ENCODE data around the gene MORF4L2.

Gene MORF4L2

GRCh38 chrX:103631145-103631544 lies 55.4 kb downstream of the MORF4L2 start:
- DNase-seq: no peak

DNA sequence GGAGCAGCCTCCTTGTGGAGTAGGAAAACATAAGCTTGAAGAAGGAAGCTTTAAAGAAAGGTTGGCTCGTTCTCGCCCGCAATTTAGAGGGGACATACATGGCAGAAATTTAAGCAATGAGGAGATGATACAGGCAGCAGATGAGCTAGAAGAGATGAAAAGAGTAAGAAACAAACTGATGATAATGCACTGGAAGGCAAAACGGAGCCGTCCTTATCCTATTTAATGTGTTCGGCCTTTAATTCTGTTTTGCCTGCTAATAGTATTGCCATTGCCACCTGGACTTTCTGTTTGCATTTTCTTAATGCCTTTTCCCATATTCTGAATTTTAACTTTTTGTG lies 56.4 kb downstream of the MORF4L2 start:
- DNase-seq: no peak

DNA sequence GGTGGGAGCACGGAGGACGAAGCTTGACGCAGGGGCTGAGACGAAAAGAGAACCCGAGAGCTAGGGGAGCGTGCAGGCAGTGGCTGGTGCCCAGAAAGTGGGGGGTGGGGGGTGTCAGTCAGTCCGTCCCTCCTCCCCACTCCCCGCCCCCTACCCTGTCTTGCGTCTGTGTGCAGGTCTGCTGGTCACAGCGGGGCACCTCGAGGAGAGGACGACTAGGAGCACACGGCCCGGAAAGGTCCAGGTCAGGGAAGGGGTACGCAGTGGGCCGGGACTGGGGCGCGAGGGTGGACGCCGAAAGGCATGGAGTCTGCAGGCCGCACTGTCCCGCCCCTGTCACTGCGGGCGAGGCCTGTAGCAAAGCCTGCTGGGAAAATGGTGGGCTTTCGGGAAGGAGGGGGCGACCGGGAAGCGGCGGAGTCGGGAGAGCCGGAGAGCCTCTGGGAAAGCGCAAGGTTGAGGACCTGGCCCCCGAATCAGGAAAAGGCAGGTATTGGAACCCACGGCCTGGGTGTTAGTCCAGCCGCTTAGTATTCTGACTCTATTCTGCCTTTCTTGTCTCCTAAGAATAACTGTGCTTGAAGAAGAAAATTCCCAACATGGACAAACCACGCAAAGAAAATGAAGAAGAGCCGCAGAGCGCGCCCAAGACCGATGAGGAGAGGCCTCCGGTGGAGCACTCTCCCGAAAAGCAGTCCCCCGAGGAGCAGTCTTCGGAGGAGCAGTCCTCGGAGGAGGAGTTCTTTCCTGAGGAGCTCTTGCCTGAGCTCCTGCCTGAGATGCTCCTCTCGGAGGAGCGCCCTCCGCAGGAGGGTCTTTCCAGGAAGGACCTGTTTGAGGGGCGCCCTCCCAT lies 57.0 kb downstream of the MORF4L2 start:
- peak; percentile 45 to 56 for DNase-seq

DNA sequence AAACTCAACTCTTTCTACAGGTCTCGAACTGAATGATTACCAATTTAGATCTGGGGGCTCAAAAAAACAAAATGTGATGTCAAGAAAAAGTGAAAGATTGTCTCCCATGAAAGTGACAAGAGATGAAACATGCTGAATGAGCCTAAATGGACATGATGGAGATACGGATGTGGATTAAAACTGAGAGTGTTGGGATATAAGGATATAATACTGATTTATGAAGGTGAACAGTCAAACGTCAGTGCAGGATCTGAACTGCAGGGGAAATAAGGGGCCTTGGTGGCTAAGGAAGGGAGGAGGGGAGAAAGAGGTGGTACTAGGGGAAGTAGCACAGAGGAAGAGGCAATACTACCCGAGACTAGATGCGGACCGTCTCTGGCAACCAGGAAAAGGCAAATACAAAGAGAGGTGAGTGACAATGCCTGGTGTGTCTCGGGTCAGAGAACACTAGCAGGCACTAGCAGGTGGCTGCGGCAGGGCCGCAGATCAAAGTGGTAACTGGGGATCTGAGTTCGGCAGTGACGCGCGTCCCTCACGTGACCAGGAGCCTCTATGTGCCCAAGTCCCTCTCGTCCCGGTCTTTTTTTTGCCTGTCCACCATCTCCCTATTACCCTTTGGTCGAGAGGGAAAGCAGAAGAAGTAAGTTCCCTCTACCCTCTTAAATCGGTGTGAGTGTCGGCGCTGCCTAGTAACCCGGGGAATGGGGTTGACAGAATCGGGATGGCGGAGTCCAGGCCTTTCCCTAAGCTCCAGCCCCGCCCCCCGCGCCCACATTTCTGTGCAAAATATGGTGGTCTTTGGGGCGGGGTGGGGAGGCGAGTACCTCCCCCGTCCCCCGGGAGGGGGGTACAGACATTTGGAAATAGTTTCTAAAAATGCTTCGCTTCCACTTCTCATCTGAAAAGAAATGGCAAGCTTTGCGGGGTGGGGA lies 57.8 kb downstream of the MORF4L2 start, which contains the start of gene TCEAL1:
Gene TCEAL1, plus strand, starts transcription at position 590 of the 932 bp plus-strand sequence. CDS start 942 bp downstream, outside the sequence.
- DNase-seq: peak; percentile 3 to 21

- no peak for DNase-seq
Observed at GRCh38 chrX:103626855-103627254, 59.6 kb downstream of the MORF4L2 start.

Measured in NCI-H1930 (cell line).